Stimulated activated CD4-positive, alpha-beta T cell treated with anti-CD3 and anti-CD28 coated beads, Interleukin-2, amount 100 ng/mL, for 4 hours (primary cell): ENCODE data around the gene CTBP2.

Source experiments
- DNase-seq: peaks from one replicate; pipeline ENCODE4 v3.0.0-alpha.2; 2020; ENCODE audit warnings: low read depth

Gene CTBP2

GRCh38 chr10:124941823-124942222 is 218.5 kb downstream of the CTBP2 start, which contains the start of gene ZRANB1:
TSS of gene ZRANB1 (plus strand) at chr10:124942123. CDS start at chr10:124942494, 371 bp downstream.
- DNase-seq = no peak

GRCh38 chr10:124939290-124939689 is 221.1 kb downstream of the CTBP2 start:
- DNase-seq = no peak

- no peak for DNase-seq
Measured at GRCh38 chr10:124936813-124937212, 223.6 kb downstream of the CTBP2 start.

GRCh38 chr10:124935946-124936345 is 224.4 kb downstream of the CTBP2 start:
- no peak for DNase-seq
